GM12878 (cell line): Measurements from ENCODE around the gene BBS9. TPM values are rescaled to one million over a fixed set of nuclear protein-coding genes. Genes with fewer than 3 reads are reported as not detected.

Experiments
- ATAC-seq: fragments of 200-7000 bp; cut with Tn5 transposase; 3 replicates; pipeline ENCODE4 v1.9.1; 2020; ENCODE audit warnings: mild to moderate bottlenecking, moderate library complexity
- BruUV-seq: library from RNA; stranded (reverse); fragments of 400-500 nt; replicated peaks from 2 replicates; lab custom pipeline; 2021; lab: Mats Ljungman, UMichigan
- CTCF ChIA-PET: fragments of 300-600 bp; sonication (Branson Sonifier 250); formaldehyde crosslinking; extraction: SDS; loops from one replicate; lab custom pipeline; 2021; ENCODE audit warnings: inconsistent platforms; lab: Yijun Ruan, JAX
- POLR2A ChIA-PET: fragments of 350-600 bp; formaldehyde crosslinking; extraction: SDS; loops from one replicate; lab custom pipeline; 2021; ENCODE audit warnings: inconsistent platforms; lab: Charles Lee
- RAD21 ChIA-PET: fragments of 300-600 bp; sonication (Branson Sonifier 250); formaldehyde crosslinking; loops from one replicate; lab custom pipeline; 2023; ENCODE audit warnings: antibody characterized with exemption; ENCODE audit not compliant: unreplicated experiment; lab: Charles Lee
- SMC1A ChIA-PET: fragments of 300-600 bp; sonication (Branson Sonifier 250); formaldehyde crosslinking; loops from one replicate; lab custom pipeline; 2023; ENCODE audit not compliant: unreplicated experiment, uncharacterized antibody; lab: Charles Lee
- DNase-seq: peaks from one replicate; pipeline ENCODE4 v3.0.0-alpha.2; 2011; ENCODE audit warnings: low read depth, low spot score
- FAIRE-seq: peaks from 3 replicates; lab custom pipeline; 2011; peaks lifted over from hg19 to GRCh38; lab: Jason Lieb, UNC
- H2AFZ ChIP-seq: 2 replicates; pipeline ENCODE4 v1.6.0; 2011; ENCODE audit warnings: low read depth, low read length, control low read depth; ENCODE audit not compliant: control insufficient read depth
- H3K27ac ChIP-seq: 2 replicates; pipeline ENCODE4 v1.5.1; 2011; ENCODE audit warnings: control low read depth; ENCODE audit not compliant: control insufficient read depth, insufficient read depth
- H3K27me3 ChIP-seq, 2 experiments: replicated peaks in 1 of 2; 2 replicates each; pipeline versions ENCODE4 v1.6.0 to v1.6.1; 2011; ENCODE audit warnings: low read length in 1 of 2; ENCODE audit not compliant: control insufficient read depth in 2 of 2, insufficient read depth in 2 of 2
- H3K36me3 ChIP-seq, 2 experiments: 2 replicates each; pipeline ENCODE4 v1.5.1; 2011; ENCODE audit warnings: low read length in 1 of 2; ENCODE audit not compliant: control insufficient read depth in 2 of 2, insufficient read depth in 2 of 2
- H3K4me1 ChIP-seq: 2 replicates; pipeline ENCODE4 v1.6.1; 2011; ENCODE audit warnings: mild to moderate bottlenecking, low read length, moderate library complexity, mixed read lengths; ENCODE audit not compliant: control insufficient read depth, insufficient read depth
- H3K4me2 ChIP-seq: 2 replicates; pipeline ENCODE4 v1.6.0; 2011; ENCODE audit warnings: control low read depth; ENCODE audit not compliant: control insufficient read depth, insufficient read depth
- H3K4me3 ChIP-seq: fragments of 200-600 bp; sonication (generic); 2 replicates; pipeline ENCODE4 v1.5.1; 2016
- H3K79me2 ChIP-seq: 2 replicates; pipeline ENCODE4 v1.6.0; 2011; ENCODE audit warnings: low read length; ENCODE audit not compliant: control insufficient read depth, insufficient read depth
- H3K9ac ChIP-seq: 2 replicates; pipeline ENCODE4 v1.8.0; 2011; ENCODE audit warnings: low read length, control low read depth, mixed read lengths; ENCODE audit not compliant: control insufficient read depth, insufficient read depth
- H3K9me3 ChIP-seq: replicated peaks from 3 replicates; pipeline ENCODE4 v1.5.1; 2011; ENCODE audit warnings: mild to moderate bottlenecking, low read length; ENCODE audit not compliant: control insufficient read depth, insufficient read depth
- H4K20me1 ChIP-seq: 2 replicates; pipeline ENCODE4 v1.6.0; 2011; ENCODE audit not compliant: control insufficient read depth, insufficient read depth
- EP300 ChIP-seq, 2 experiments: fragments of 150-350 bp in 1 of 2; IDR thresholded peaks; 2 replicates each; pipeline ENCODE4 v1.6.1; 2011 to 2012; ENCODE audit warnings: low read depth in 2 of 2, low read length in 2 of 2, borderline replicate concordance in 1 of 2, improper control_type of control experiment in 1 of 2, inconsistent platforms in 1 of 2; ENCODE audit not compliant: control insufficient read depth in 1 of 2
- ETV6 ChIP-seq, 2 experiments: fragments of 450-650 bp in 1 of 2; IDR thresholded peaks in 1 of 2; conservative IDR thresholded peaks in 1 of 2; 2 replicates each; pipeline ENCODE4 v1.6.1; 2014; ENCODE audit warnings: antibody characterized with exemption in 1 of 2, borderline replicate concordance in 1 of 2, low read depth in 1 of 2, mild to moderate bottlenecking in 1 of 2, moderate library complexity in 1 of 2
- LARP7 ChIP-seq: fragments of 450-650 bp; IDR thresholded peaks from 2 replicates; pipeline ENCODE4 v1.6.1; 2017; ENCODE audit warnings: mild to moderate bottlenecking
- NFIC ChIP-seq: IDR thresholded peaks from 2 replicates; pipeline ENCODE4 v1.6.1; 2012; ENCODE audit warnings: low read depth, mild to moderate bottlenecking, inconsistent platforms, low read length, moderate library complexity
- NR2C2 ChIP-seq: IDR thresholded peaks from 2 replicates; pipeline ENCODE4 v1.6.1; 2011; ENCODE audit warnings: borderline replicate concordance, low read depth; ENCODE audit not compliant: control insufficient read depth, insufficient read length
- RB1 ChIP-seq: fragments of 450-650 bp; formaldehyde crosslinking; IDR thresholded peaks from 2 replicates; pipeline ENCODE4 v1.6.1; 2017; ENCODE audit warnings: mild to moderate bottlenecking, borderline replicate concordance
- RCOR1 ChIP-seq: conservative IDR thresholded peaks from 2 replicates; pipeline ENCODE4 v1.6.1; 2012; ENCODE audit warnings: low read depth, low read length, improper control_type of control experiment
- RUNX3 ChIP-seq: IDR thresholded peaks from 2 replicates; pipeline ENCODE4 v1.6.1; 2012; ENCODE audit warnings: low read length, inconsistent platforms
- SREBF2 ChIP-seq: IDR thresholded peaks from 2 replicates; pipeline ENCODE4 v1.6.1; 2012; ENCODE audit warnings: mild to moderate bottlenecking, low read length
- TBL1XR1 ChIP-seq: IDR thresholded peaks from 2 replicates; pipeline ENCODE4 v1.6.1; 2012; ENCODE audit warnings: low read depth, low read length, improper control_type of control experiment
- WRNIP1 ChIP-seq: IDR thresholded peaks from 2 replicates; pipeline ENCODE4 v1.6.1; 2011; ENCODE audit warnings: low read depth, low read length, improper control_type of control experiment, borderline replicate concordance
- ZZZ3 ChIP-seq: IDR thresholded peaks from 2 replicates; pipeline ENCODE4 v1.6.1; 2011; ENCODE audit warnings: low read depth; ENCODE audit not compliant: control insufficient read depth, insufficient read length
- WGBS: methylation state at CpG from one replicate; pipeline ENCODE4 v1.1.6; 2016; ENCODE audit warnings: low lambda C conversion rate; ENCODE audit not compliant: insufficient replicate concordance, insufficient coverage; ENCODE audit errors: missing lambda C conversion rate; 5-methylcytosine and 5-hydroxymethylcytosine counted together
- in situ Hi-C: fragments of 300-500 bp; cut with MboI; formaldehyde crosslinking; loops from 9 replicates; pipeline ENCODE4 v1.14.3; 2018; ENCODE audit warnings: mixed read lengths
- intact Hi-C: fragments of 100-400 bp; cut with micrococcal nuclease; formaldehyde crosslinking; loops from one replicate; pipeline ENCODE4 v1.14.2; 2022; ENCODE audit not compliant: unreplicated experiment
- polyA plus RNA-seq, 11 experiments: library from polyadenylated mRNA; depleted of rRNA in 4 of 11; unstranded in 6 of 11; stranded (reverse) in 5 of 11; fragments of >200 nt; fragmentation: Nextera tagmentation in 4 of 11; fragmentation: Illumina TruSeq in 1 of 11; extraction: Ambion mirVana in 4 of 11; extraction: Trizol in 1 of 11; gene quantifications; 1 replicate in 1 of 11; 2 replicates in 10 of 11; pipeline versions ENCODE4 v1.2.1 to v1.2.3, GENCODE V29; 2011 to 2016; ENCODE audit warnings: inconsistent platforms in 2 of 11, missing spikeins in 2 of 11, low read depth in 1 of 11
- total RNA-seq, 4 experiments: library from RNA; depleted of rRNA in 3 of 4; stranded (reverse); fragments of >200 nt in 3 of 4; fragmentation: Illumina TruSeq in 1 of 4; extraction: Trizol in 1 of 4; gene quantifications; 2 replicates each; pipeline versions ENCODE4 v1.2.1 to v1.2.3, GENCODE V29; 2013 to 2021
- TF ChIP-seq, protein P1 (sequence below): IDR thresholded peaks from 2 replicates; pipeline ENCODE4 v1.6.1; 2011; ENCODE audit warnings: borderline replicate concordance, low read depth, mild to moderate bottlenecking, moderate library complexity, low read length; ENCODE audit not compliant: insufficient read depth, poor library complexity, severe bottlenecking
- TF ChIP-seq, protein P2 (sequence below): IDR thresholded peaks from 2 replicates; pipeline ENCODE4 v1.6.1; 2012; ENCODE audit warnings: mild to moderate bottlenecking, low read depth, low read length
- TF ChIP-seq, protein P3 (sequence below): fragments of 450-650 bp; IDR thresholded peaks from 2 replicates; pipeline ENCODE4 v1.6.1; 2014; ENCODE audit warnings: mild to moderate bottlenecking

BBS9 gene
- total and polyA plus RNA-seq, 10 of the 15 experiments (the other 5 are each of a cell fraction or from before 2014, with no cell fraction given) = 1.2 to 5.6 (median 2.3) TPM

DNA sequence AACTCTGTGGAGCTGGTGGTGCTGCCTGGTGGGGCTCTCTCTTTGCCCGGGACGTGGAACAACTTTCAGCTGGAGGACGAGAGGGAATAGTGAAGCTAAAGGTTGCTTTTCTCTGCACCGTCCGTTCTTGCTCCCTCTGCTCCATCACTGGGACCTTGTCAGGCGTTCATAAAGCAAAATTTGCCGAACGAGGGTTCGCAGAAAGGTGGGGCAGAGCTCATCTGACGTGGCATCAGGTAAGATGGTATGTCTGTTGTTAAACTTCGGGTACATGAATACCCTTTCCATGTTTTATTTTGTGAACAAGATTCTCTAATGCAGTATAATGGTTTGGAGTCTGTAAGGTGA lies 416 bp downstream of the BBS9 start (continued):
- TF ChIP-seq, protein P1, sequence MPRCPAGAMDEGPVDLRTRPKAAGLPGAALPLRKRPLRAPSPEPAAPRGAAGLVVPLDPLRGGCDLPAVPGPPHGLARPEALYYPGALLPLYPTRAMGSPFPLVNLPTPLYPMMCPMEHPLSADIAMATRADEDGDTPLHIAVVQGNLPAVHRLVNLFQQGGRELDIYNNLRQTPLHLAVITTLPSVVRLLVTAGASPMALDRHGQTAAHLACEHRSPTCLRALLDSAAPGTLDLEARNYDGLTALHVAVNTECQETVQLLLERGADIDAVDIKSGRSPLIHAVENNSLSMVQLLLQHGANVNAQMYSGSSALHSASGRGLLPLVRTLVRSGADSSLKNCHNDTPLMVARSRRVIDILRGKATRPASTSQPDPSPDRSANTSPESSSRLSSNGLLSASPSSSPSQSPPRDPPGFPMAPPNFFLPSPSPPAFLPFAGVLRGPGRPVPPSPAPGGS = no peak

DNA sequence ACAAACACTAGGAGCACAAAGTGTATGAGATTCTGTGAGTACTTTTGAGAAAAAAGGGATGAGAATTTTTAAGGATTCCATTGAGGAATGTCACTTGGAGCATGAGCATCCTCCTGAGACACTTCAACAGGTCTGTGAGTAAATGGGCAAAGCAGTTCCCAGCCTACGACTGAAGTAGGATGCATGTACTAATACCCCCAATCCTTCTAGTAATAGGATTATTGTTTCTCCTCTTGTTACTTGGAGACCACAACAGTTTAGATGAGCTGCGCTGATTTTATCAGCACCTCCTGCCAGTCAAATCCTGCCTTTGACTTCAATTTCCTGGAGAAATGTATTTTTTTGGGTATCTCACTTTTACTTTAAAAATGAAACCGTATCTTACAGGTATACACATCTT lies 820 bp downstream of the BBS9 start:
- POLR2A ChIA-PET = interaction anchor here (0.9 to 1.1 kb wide), 2 partner anchors 20 to 68 kb away, joined by 3 read pairs; partner anchors contain the start of gene NT5C3A
- TSS peak; percentile 76 for BruUV-seq
- TF ChIP-seq WRNIP1 (no peak), ZZZ3 (no peak), SREBF2 (no peak), EP300 (IDR thresholded peaks at IDR 0.05; ENCODE audit: borderline replicate concordance in 1 of 2, control insufficient read depth in 1 of 2, low read depth in 2 of 2, low read length in 2 of 2) (no peak), RUNX3 (no peak), ETV6 (conservative IDR thresholded peaks at IDR 0.05 in 1 of 2, IDR thresholded peaks at IDR 0.05 in 1 of 2; ENCODE audit: borderline replicate concordance in 1 of 2, low read depth in 1 of 2) (no peak), NR2C2 (no peak), LARP7 (no peak), RB1 (no peak), NFIC (no peak), RCOR1 (no peak), TBL1XR1 (no peak)
- TF ChIP-seq, protein P2, sequence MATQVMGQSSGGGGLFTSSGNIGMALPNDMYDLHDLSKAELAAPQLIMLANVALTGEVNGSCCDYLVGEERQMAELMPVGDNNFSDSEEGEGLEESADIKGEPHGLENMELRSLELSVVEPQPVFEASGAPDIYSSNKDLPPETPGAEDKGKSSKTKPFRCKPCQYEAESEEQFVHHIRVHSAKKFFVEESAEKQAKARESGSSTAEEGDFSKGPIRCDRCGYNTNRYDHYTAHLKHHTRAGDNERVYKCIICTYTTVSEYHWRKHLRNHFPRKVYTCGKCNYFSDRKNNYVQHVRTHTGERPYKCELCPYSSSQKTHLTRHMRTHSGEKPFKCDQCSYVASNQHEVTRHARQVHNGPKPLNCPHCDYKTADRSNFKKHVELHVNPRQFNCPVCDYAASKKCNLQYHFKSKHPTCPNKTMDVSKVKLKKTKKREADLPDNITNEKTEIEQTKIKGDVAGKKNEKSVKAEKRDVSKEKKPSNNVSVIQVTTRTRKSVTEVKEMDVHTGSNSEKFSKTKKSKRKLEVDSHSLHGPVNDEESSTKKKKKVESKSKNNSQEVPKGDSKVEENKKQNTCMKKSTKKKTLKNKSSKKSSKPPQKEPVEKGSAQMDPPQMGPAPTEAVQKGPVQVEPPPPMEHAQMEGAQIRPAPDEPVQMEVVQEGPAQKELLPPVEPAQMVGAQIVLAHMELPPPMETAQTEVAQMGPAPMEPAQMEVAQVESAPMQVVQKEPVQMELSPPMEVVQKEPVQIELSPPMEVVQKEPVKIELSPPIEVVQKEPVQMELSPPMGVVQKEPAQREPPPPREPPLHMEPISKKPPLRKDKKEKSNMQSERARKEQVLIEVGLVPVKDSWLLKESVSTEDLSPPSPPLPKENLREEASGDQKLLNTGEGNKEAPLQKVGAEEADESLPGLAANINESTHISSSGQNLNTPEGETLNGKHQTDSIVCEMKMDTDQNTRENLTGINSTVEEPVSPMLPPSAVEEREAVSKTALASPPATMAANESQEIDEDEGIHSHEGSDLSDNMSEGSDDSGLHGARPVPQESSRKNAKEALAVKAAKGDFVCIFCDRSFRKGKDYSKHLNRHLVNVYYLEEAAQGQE = no peak
- TF ChIP-seq, protein P3, sequence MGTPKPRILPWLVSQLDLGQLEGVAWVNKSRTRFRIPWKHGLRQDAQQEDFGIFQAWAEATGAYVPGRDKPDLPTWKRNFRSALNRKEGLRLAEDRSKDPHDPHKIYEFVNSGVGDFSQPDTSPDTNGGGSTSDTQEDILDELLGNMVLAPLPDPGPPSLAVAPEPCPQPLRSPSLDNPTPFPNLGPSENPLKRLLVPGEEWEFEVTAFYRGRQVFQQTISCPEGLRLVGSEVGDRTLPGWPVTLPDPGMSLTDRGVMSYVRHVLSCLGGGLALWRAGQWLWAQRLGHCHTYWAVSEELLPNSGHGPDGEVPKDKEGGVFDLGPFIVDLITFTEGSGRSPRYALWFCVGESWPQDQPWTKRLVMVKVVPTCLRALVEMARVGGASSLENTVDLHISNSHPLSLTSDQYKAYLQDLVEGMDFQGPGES = no peak

More for the DNA sequence above, 820 bp downstream of the BBS9 start:
- Histone ChIP-seq H3K9ac (0 out of 2 replicates have a peak overlapping the region, but pooled peaks have one; percentile 5), H3K9me3 (no peaks in the 10 kb centered on the region; the same call in 2 of the 3 replicates), H3K4me1 (no peaks in the 10 kb centered on the region), H2AFZ (peak overlapping the region; percentile 98), H3K4me3 (peak overlapping the region; percentile 78), H3K4me2 (peak overlapping the region; percentile 84), H4K20me1 (no peaks in the 10 kb centered on the region), H3K27me3 (no peaks in the 10 kb centered on the region), H3K79me2 (no peaks in the 10 kb centered on the region), H3K36me3 (no peaks in the 10 kb centered on the region), H3K27ac (no peak overlapping the region)
- DNase-seq (no peak), ATAC-seq (no peak), FAIRE-seq (no peak)
- SMC1A ChIA-PET = interaction anchor here (0.6 to 1.1 kb wide), 3 partner anchors 21 to 1018 kb away, joined by 3 read pairs; partner anchors contain the start of gene RP9
- 17% methylated on average over 3 of the region's 3 CpGs for WGBS
- in situ Hi-C loops (no loop called here), intact Hi-C loops (no loop called here)
- RAD21 ChIA-PET = interaction anchor here (1.4 kb wide), 1 partner anchor 20 kb away, joined by 4 read pairs; no protein-coding TSS in a partner anchor
- CTCF ChIA-PET = interaction anchor here (1.1 to 1.2 kb wide), 2 partner anchors 20 to 22 kb away, joined by 3 to 4 read pairs; no protein-coding TSS in a partner anchor
